GM21526 (cell line): Measurements from ENCODE around the gene TM9SF1.

Experiments used
- ATAC-seq: cut with Tn5 transposase; IDR thresholded peaks from one replicate; pipeline ENCODE4 v1.9.1; 2021; ENCODE audit warnings: moderate library complexity; ENCODE audit not compliant: unreplicated experiment, low FRiP score

Gene TM9SF1

DNA sequence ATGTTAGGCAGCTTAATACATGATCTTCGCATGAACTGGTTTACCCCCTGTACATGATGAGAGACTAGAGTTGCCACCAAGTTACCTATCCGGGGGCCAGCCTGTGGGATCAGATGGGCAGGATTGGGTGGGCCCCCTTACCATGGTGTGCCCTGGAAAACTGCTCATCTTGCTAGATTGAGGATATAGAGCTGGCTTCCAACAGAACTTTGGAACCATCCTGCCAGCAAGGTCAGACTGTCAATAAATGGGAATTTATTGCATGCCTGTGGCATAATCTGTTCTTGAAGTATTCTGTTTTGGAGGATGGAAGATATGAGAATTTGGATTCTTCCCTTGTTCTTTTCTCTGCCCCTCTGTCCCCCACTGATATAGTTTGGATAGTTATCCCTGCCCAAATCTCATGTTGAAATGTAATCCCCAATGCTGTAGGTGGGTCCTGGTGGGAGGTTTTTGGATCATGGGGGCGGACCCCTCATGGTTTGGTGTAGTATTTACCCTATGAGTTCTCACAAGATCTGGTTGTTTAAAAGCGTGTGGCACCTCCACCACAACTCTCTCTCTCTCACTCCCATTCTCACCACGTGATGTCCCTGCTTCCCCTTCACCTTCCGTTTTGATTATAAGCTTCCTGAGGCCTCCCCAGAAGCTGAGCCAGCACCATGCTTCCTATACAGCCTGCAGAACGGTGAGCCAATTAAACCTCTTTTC, 3.7 kb upstream of the TM9SF1 start:
- ATAC-seq: no peak

DNA sequence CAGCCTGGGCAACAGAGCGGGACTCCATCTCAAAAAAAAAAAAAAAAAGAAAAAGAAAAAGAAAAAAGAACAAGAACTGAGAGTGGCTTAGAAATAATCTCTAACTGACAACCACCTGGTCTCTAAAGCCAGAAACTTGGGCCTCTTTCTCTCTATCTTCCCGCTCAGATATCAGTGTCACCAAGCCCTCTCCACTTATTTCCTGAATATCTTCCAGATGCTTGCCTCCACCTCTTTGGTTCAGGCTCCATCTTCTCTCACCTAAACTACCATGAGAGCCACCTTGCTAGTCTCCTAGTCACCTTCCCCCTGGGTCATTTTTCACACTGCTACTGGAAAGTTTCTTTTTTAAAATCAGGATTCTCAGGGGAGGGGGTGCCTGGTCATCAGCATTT, 1.8 kb upstream of the TM9SF1 start:
- no peak for ATAC-seq

DNA sequence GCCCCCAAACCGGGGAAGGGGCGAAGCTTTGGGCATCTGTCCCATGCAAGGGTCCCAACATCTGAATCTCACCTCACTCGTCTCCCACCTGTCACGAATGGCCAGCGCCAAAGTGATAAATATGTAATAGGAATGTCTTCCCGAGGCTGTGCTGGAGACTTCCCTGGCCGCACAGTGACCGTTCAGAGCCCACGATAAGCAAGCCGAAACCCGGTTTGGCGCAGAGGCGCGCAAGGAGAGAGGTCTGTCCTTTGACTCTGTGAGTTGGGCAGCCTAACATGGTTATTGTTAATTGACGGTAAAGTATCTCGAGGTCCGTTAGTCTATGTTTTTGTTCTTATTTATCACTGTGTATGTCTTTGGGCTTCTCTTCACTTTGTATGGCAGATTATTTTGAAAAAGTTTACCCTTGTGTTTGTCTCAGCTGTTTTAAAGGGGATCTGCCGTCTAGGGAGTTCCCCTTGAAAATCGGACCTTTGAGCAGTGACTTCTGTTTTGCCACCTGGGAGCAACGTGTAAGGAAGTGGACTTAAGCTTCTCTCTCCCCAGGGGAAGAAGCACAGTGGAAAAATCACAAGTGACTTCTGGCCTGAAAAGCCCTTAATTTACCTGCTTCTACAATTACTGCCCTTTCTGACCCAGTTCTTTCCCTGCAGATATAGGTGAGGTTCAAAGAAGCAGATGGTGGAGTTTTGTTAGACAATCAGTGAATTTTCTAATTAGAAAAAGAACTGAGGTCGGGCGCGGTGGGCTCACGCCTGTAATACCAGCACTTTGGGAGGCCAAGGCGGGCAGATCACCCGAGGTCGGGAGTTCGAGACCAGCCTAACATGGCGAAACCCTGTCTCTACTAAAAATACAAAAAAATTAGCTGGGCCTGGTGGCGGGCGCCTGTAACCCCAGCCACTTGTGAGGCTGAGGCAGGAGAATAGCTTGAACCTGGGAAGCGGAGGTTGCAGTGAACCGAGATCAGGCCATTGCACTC, 1.1 kb upstream of the TM9SF1 start:
- peak; percentile 12 for ATAC-seq

- ATAC-seq: no peak
Observed at GRCh38 chr14:24194873-24195185, 412 bp downstream of the TM9SF1 start.

- no peak for ATAC-seq
Observed at GRCh38 chr14:24194186-24194872, 912 bp downstream of the TM9SF1 start.

DNA sequence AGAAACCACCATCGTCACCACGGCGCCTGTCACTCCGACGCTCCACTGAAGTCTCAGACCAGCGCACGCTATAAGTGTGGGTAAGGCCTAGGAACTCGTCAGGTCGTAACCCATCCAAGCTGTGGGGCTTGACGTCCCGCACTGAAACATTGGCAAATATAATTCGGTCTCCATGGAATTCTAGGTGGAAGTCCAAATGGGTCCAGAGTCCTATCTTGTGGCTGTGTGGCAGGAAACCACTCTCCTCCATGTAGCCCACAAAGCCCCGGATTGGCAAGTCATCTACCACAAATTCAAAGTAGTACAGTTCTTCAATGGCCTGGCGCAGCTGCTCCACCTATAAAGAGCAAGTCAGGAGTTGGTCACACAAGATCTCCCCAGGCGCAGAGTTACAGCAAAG, 2.3 kb downstream of the TM9SF1 start:
- no peak for ATAC-seq

- no peak for ATAC-seq
Observed at GRCh38 chr14:24190416-24190815, 4.8 kb downstream of the TM9SF1 start.

DNA sequence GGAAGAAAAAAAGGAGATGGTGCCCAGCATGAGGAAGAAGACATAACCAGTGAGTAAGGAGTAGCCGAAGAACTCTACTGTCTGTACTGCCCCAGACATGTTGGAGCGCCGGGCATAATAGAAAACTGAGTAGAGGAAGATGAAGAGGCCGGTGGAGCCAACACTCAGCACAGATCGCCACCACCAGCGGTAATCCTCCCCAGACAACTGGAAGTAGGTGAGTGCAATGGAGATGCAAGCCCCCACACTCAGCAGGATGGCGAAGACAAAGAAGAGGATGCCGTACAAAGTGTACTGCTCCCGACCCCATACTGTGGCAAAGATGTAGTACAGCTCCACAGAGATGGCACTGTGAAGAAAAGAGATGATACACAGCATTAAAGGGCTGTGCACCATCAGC, 5.8 kb downstream of the TM9SF1 start:
- ATAC-seq: no peak

DNA sequence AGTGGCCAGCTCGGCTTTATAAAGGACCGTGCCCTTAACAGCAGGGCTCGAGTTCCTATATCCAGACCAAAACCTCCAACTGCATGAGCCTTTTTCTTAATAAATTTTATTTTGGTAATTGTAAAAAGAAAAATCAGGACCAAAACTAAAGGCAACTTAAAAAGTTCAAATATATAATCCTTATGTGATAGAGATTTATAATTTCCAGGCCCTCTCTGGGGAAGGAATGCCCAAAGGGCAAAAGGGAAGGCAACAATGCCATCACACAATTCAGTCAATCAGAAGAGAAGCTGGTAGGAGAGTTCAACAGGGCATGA, 6.2 kb downstream of the TM9SF1 start:
- ATAC-seq: no peak

- peak; percentile 67 for ATAC-seq
Observed at GRCh38 chr14:24188251-24189058, 6.8 kb downstream of the TM9SF1 start, which contains the start of gene IPO4. Gene IPO4 (minus strand): TSS chr14:24188816. CDS start chr14:24188787, 29 bp downstream.

- no peak for ATAC-seq
Observed at GRCh38 chr14:24187539-24187915, 7.7 kb downstream of the TM9SF1 start.

DNA sequence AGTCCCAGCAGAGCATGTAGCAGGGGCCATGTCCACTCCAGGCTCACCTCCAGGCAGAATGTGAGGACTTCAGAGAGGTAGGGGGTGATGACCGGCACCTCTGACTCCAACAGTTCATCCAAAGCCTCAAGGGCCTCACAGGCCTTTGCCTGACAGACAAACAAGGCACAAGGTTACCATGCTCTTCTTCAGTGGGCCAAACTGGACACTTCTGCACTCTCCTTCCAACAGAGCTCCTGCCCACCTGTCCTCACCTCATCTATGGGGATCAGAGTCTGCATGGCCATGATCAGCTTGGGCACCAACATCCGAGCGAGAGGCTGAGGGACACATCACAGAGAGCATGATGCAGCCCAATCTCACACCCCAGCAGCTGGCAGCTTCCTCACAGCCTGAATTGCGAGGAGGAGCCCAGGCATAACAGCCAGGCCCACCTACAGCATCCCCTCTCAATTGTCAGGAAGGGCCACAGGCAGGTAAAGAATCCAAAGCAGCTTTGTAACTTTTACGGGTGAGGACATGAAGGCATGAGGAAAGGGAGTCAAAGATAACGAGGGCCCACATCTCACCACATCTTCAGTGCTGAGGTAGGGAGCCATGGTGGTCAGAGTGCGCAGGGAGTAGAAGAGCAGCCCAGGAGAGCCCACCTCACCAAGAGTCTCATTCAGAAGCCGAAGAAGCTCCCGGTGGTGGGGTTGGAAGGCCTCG, 8.3 kb downstream of the TM9SF1 start:
- ATAC-seq: no peak

GRCh38 chr14:24185741-24186140, 9.5 kb downstream of the TM9SF1 start:
- ATAC-seq: no peak

- ATAC-seq: no peak
Observed at GRCh38 chr14:24185026-24185425, 10.2 kb downstream of the TM9SF1 start.

- no peak for ATAC-seq
Observed at GRCh38 chr14:24184104-24184970, 10.9 kb downstream of the TM9SF1 start.

DNA sequence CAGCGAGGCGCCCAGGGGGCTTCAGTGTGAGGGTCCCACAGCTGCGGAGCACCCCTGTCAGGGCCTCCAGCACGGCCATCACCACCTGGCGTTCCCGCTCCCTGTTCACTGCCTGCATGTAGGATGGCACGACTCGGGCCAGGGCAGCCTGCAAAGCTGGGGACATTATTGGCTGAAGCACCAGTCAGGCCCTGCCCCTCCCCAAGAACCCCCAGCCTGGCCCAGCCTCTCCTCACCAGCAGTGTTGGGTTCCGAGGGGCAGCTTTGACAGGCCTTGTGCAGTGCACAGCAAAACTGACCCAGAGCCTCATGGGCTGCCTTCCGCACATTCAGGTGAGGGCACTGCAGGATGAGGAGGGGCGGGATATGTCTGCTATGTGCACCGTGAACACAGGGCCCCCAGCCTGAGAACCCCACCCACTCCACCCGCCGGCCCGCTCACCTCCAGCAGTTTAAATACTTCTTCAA, 12.2 kb downstream of the TM9SF1 start:
- no peak for ATAC-seq

GRCh38 chr14:24182110-24182882, 12.9 kb downstream of the TM9SF1 start:
- ATAC-seq: no peak
